Gastroesophageal sphincter (tissue), 4 donors: ENCODE data around the gene SMIM21. TPM values are rescaled to one million over a fixed set of nuclear protein-coding genes. Genes with fewer than 3 reads are reported as not detected.

Experiments
- ATAC-seq: fragments of 150-250 bp; one replicate; pipeline ENCODE4 v1.9.1; 2016; ENCODE audit warnings: mild to moderate bottlenecking, moderate library complexity
- H3K27ac ChIP-seq, 4 donors: fragments of 200-600 bp; sonication (generic) in 3 of 4; 1 replicate in 3 of 4; 2 replicates in 1 of 4; pipeline ENCODE4 v1.5.1; 2016 to 2019
- H3K27me3 ChIP-seq: fragments of 200-600 bp; sonication (generic); one replicate; pipeline ENCODE4 v1.5.1; 2019
- H3K36me3 ChIP-seq, 2 donors: fragments of 200-600 bp; sonication (generic); one replicate each; pipeline ENCODE4 v1.5.1; 2019; ENCODE audit warnings: control low read depth in 1 of 2
- H3K4me1 ChIP-seq, 3 donors: fragments of 200-600 bp; sonication (generic); 1 replicate in 2 of 3; 2 replicates in 1 of 3; pipeline ENCODE4 v1.5.1; 2016 to 2019; ENCODE audit warnings: control low read depth in 2 of 3
- H3K4me3 ChIP-seq, 2 donors: fragments of 200-600 bp; sonication (generic); one replicate each; pipeline ENCODE4 v1.5.1; 2019; ENCODE audit warnings: mild to moderate bottlenecking in 1 of 2, moderate library complexity in 1 of 2
- H3K9me3 ChIP-seq, 3 donors: fragments of 200-600 bp; sonication (generic); one replicate each; pipeline ENCODE4 v1.5.1; 2017 to 2019; ENCODE audit warnings: control low read depth in 2 of 3
- CTCF ChIP-seq, 4 experiments: fragments of 200-600 bp in 2 of 4; fragments of 450-650 bp in 2 of 4; sonication (generic) in 1 of 4; IDR thresholded peaks; one replicate each; pipeline ENCODE4 v1.5.1; 2017 to 2019; ENCODE audit warnings: antibody characterized with exemption in 4 of 4, mild to moderate bottlenecking in 2 of 4, moderate library complexity in 2 of 4
- EP300 ChIP-seq: sonication (generic); formaldehyde crosslinking; IDR thresholded peaks from one replicate; pipeline ENCODE4 v1.6.1; 2017; ENCODE audit warnings: antibody characterized with exemption, mild to moderate bottlenecking
- POLR2A ChIP-seq, 2 donors: fragments of 450-650 bp; IDR thresholded peaks; one replicate each; pipeline ENCODE4 v1.6.1; 2017; ENCODE audit warnings: antibody characterized with exemption in 2 of 2, mild to moderate bottlenecking in 2 of 2, moderate library complexity in 1 of 2
- POLR2AphosphoS5 ChIP-seq: sonication (generic); formaldehyde crosslinking; IDR thresholded peaks from one replicate; pipeline ENCODE4 v1.6.1; 2017; ENCODE audit warnings: antibody characterized with exemption
- WGBS, 2 donors: methylation state at CpG; one replicate each; pipeline ENCODE4 v1.1.5; 2018; ENCODE audit warnings: low coverage in 1 of 2; 5-methylcytosine and 5-hydroxymethylcytosine counted together
- total RNA-seq, 4 donors: library from RNA; depleted of rRNA; stranded (reverse); fragments of >200 nt; gene quantifications; one replicate each; pipeline ENCODE4 v1.1.0, GENCODE V29; 2016

SMIM21 gene
- total RNA-seq, 4 donors from 2014 or later: not detected

GRCh38 chr18:75462178-75462832 lies 34.8 kb upstream of the SMIM21 start:
- WGBS, 2 donors: 40 to 52% methylated on average over 2 to 10 of the region's 10 CpGs
- Histone ChIP-seq H3K27me3 (no peaks in the 10 kb centered on the region), H3K4me1 (peaks cover 0 to 6% (median 0%) of the 10 kb centered on the region in 3 donors), H3K27ac (no peak overlapping the region), H3K9me3 (no peaks in the 10 kb centered on the region), H3K36me3 (no peaks in the 10 kb centered on the region), H3K4me3 (no peak overlapping the region)
- TF ChIP-seq POLR2AphosphoS5 (peak; percentile 5), EP300 (no peak)
- peak; percentile 58 for ATAC-seq

GRCh38 chr18:75456199-75456631 lies 28.7 kb upstream of the SMIM21 start:
- Histone ChIP-seq H3K27ac (peak overlapping the region in 3 of 4 donors; percentile 51 to 64 (median 55)), H3K4me3 (peak overlapping the region in 1 of 2 donors; percentile 62), H3K36me3 (no peaks in the 10 kb centered on the region), H3K4me1 (peaks cover 0 to 17% (median 0%) of the 10 kb centered on the region in 3 donors), H3K9me3 (no peaks in the 10 kb centered on the region), H3K27me3 (no peaks in the 10 kb centered on the region)
- no peak for TF ChIP-seq POLR2A (IDR thresholded peaks at IDR 0.05)
- no peak for TF ChIP-seq POLR2AphosphoS5
- TF ChIP-seq CTCF (IDR thresholded peaks at IDR 0.05): no peak
- TF ChIP-seq EP300: no peak
- no peak for ATAC-seq
- 45 to 60% methylated on average over 7 to 11 of the region's 19 CpGs for WGBS, 2 donors

- H3K27me3 ChIP-seq: no peaks in the 10 kb centered on the region
- WGBS, 2 donors: 23% methylated on average over 13 of the region's 84 CpGs; no CpG with 5 or more reads in 1 of the 2 donors
- peaks cover 0 to 17% (median 0%) of the 10 kb centered on the region in 3 donors for H3K4me1 ChIP-seq
- peak overlapping the region; percentile 24 to 62 for H3K4me3 ChIP-seq
- H3K36me3 ChIP-seq: no peaks in the 10 kb centered on the region
- H3K9me3 ChIP-seq: no peaks in the 10 kb centered on the region
- ATAC-seq: peak; percentile 71
- H3K27ac ChIP-seq: peak overlapping the region in 3 of 4 donors; percentile 51 to 64 (median 55)
- no peak for TF ChIP-seq CTCF (IDR thresholded peaks at IDR 0.05)
- TF ChIP-seq POLR2AphosphoS5: no peak
- TF ChIP-seq POLR2A (IDR thresholded peaks at IDR 0.05): no peak
- TF ChIP-seq EP300: no peak
Measured at GRCh38 chr18:75455249-75456198, 28.0 kb upstream of the SMIM21 start.

- Histone ChIP-seq H3K4me3 (no peak overlapping the region), H3K27me3 (no peaks in the 10 kb centered on the region), H3K4me1 (peaks cover 0 to 17% (median 0%) of the 10 kb centered on the region in 3 donors), H3K27ac (no peak overlapping the region), H3K9me3 (no peaks in the 10 kb centered on the region), H3K36me3 (no peaks in the 10 kb centered on the region)
- 74 to 80% methylated on average over 9 to 13 of the region's 14 CpGs for WGBS, 2 donors
- TF ChIP-seq EP300 (no peak), POLR2A (IDR thresholded peaks at IDR 0.05) (no peak), POLR2AphosphoS5 (no peak), CTCF (IDR thresholded peaks at IDR 0.05) (no peak)
- ATAC-seq: no peak
Measured at GRCh38 chr18:75454022-75454795, 26.7 kb upstream of the SMIM21 start.

GRCh38 chr18:75450906-75451305 lies 23.4 kb upstream of the SMIM21 start:
- peaks cover 0 to 12% (median 0%) of the 10 kb centered on the region in 3 donors for H3K4me1 ChIP-seq
- no peak for TF ChIP-seq POLR2A (IDR thresholded peaks at IDR 0.05)
- TF ChIP-seq EP300: no peak
- no peak for TF ChIP-seq CTCF (IDR thresholded peaks at IDR 0.05)
- TF ChIP-seq POLR2AphosphoS5: no peak
- ATAC-seq: no peak
- no peaks in the 10 kb centered on the region for H3K9me3 ChIP-seq
- WGBS, 2 donors: 65% methylated on average over 3 of the region's 3 CpGs
- no peak overlapping the region for H3K27ac ChIP-seq
- H3K36me3 ChIP-seq: no peaks in the 10 kb centered on the region
- no peak overlapping the region for H3K4me3 ChIP-seq
- no peaks in the 10 kb centered on the region for H3K27me3 ChIP-seq
